GM18507 (cell line): ENCODE measurements around the gene ABCA2.
A peak's percentile ranks its signal among the peaks of the same experiment; 100 is the strongest.

Source experiments
- DNase-seq: peaks from one replicate; pipeline ENCODE4 v3.0.0; 2011; ENCODE audit warnings: low read depth; ENCODE audit not compliant: insufficient read length; ENCODE audit errors: extremely low spot score
- FAIRE-seq: peaks from 2 replicates; lab custom pipeline; 2011; peaks lifted over from hg19 to GRCh38; lab: Jason Lieb, UNC

Gene ABCA2

GRCh38 chr9:137027369-137028262, at the start of gene ABCA2:
Gene ABCA2, minus strand, starts transcription at chr9:137028237. Its CDS starts 97 bp downstream, at chr9:137028140.
- DNase-seq: no peak
- no peak for FAIRE-seq

GRCh38 chr9:137077010-137077747, 49.1 kb upstream of the ABCA2 start, which contains the start of gene UAP1L1:
Gene UAP1L1, plus strand, starts transcription at chr9:137077517. Its CDS starts 16 bp downstream, at chr9:137077533.
- DNase-seq: no peak
- peak; percentile 64 for FAIRE-seq

GRCh38 chr9:137076636-137077009, 48.6 kb upstream of the ABCA2 start:
- FAIRE-seq: peak; percentile 5
- DNase-seq: no peak

- DNase-seq (no peak), FAIRE-seq (no peak)
These were observed 47.3 kb upstream of the ABCA2 start for GRCh38 chr9:137075275-137075775.

- FAIRE-seq: peak; percentile 21
- no peak for DNase-seq
These were observed 46.7 kb upstream of the ABCA2 start for GRCh38 chr9:137074657-137075274.

GRCh38 chr9:137073992-137074399, 46.0 kb upstream of the ABCA2 start:
- DNase-seq (no peak), FAIRE-seq (no peak)

- FAIRE-seq (no peak), DNase-seq (no peak)
These were observed 43.2 kb upstream of the ABCA2 start for GRCh38 chr9:137071282-137071681.

- DNase-seq (no peak), FAIRE-seq (no peak)
These were observed 42.9 kb upstream of the ABCA2 start for GRCh38 chr9:137070906-137071275.

- DNase-seq: peak; percentile 82
These were observed 42.3 kb upstream of the ABCA2 start, which contains the start of gene SAPCD2 for GRCh38 chr9:137070201-137070905. Gene SAPCD2, minus strand, starts transcription at chr9:137070557. Its CDS starts 97 bp downstream, at chr9:137070460.

GRCh38 chr9:137069508-137070091, 41.6 kb upstream of the ABCA2 start:
- no peak for DNase-seq
- FAIRE-seq: no peak

More at GRCh38 chr9:137070201-137070905, 42.3 kb upstream of the ABCA2 start, which contains the start of gene SAPCD2:
- peak; percentile 94 for FAIRE-seq

GRCh38 chr9:137068539-137069507, 40.8 kb upstream of the ABCA2 start:
- FAIRE-seq (no peak), DNase-seq (no peak)

GRCh38 chr9:137067860-137068538, 40.0 kb upstream of the ABCA2 start:
- peak; percentile 92 for FAIRE-seq
- DNase-seq: peak; percentile 77

GRCh38 chr9:137066096-137066861, 38.2 kb upstream of the ABCA2 start:
- FAIRE-seq: no peak

GRCh38 chr9:137065336-137065967, 37.4 kb upstream of the ABCA2 start:
- no peak for FAIRE-seq
- no peak for DNase-seq

More at GRCh38 chr9:137066096-137066861, 38.2 kb upstream of the ABCA2 start:
- DNase-seq: no peak

GRCh38 chr9:137064880-137065164, 36.8 kb upstream of the ABCA2 start:
- FAIRE-seq: no peak
- DNase-seq: no peak
